CD14-positive monocyte (primary cell): ENCODE data around the gene ELMO1. TPM values are rescaled to one million over a fixed set of nuclear protein-coding genes. Genes with fewer than 3 reads are reported as not detected.

Experiments
- DNase-seq, 3 donors: peaks; one replicate each; pipeline ENCODE4 v3.0.0-alpha.2; 2011 to 2022
- H2AFZ ChIP-seq: 2 replicates; pipeline ENCODE4 v1.6.0; 2012; ENCODE audit warnings: mild to moderate bottlenecking, low read depth, low read length, inconsistent platforms; ENCODE audit not compliant: insufficient read depth, poor library complexity, severe bottlenecking
- H3K27ac ChIP-seq, 2 donors: 1 replicate in 1 of 2; 2 replicates in 1 of 2; pipeline ENCODE4 v1.5.1; 2012 to 2013; ENCODE audit warnings: low read length in 2 of 2, control low read depth in 1 of 2, inconsistent platforms in 1 of 2, low read depth in 1 of 2, mild to moderate bottlenecking in 1 of 2
- H3K27me3 ChIP-seq, 2 donors: one replicate each; pipeline versions ENCODE4 v1.6.0 to v1.6.1; 2011 to 2013; ENCODE audit warnings: low read length in 2 of 2; ENCODE audit not compliant: control insufficient read depth in 2 of 2, insufficient read depth in 2 of 2
- H3K36me3 ChIP-seq, 2 donors: replicated peaks in 1 of 2; 1 replicate in 1 of 2; 2 replicates in 1 of 2; pipeline versions ENCODE4 v1.5.1 to v1.6.1; 2012 to 2013; ENCODE audit warnings: low read length in 2 of 2, control low read depth in 1 of 2, inconsistent platforms in 1 of 2, mild to moderate bottlenecking in 1 of 2; ENCODE audit not compliant: insufficient read depth in 2 of 2, control insufficient read depth in 1 of 2
- H3K4me1 ChIP-seq, 2 donors: 1 replicate in 1 of 2; 2 replicates in 1 of 2; pipeline versions ENCODE4 v1.5.1 to v1.6.1; 2012 to 2013; ENCODE audit warnings: low read length in 2 of 2, control low read depth in 1 of 2, inconsistent platforms in 1 of 2, mild to moderate bottlenecking in 1 of 2, moderate library complexity in 1 of 2; ENCODE audit not compliant: insufficient read depth in 2 of 2, control insufficient read depth in 1 of 2
- H3K4me2 ChIP-seq: replicated peaks from 2 replicates; pipeline ENCODE3; 2012; ENCODE audit warnings: low read length, moderate library complexity, mild to moderate bottlenecking; ENCODE audit not compliant: poor library complexity, severe bottlenecking; ENCODE audit errors: extremely low read depth
- H3K4me3 ChIP-seq, 3 experiments: fragments of 200-600 bp in 1 of 3; sonication (generic) in 1 of 3; replicated peaks in 1 of 3; 1 replicate in 2 of 3; 2 replicates in 1 of 3; pipeline ENCODE4 v1.5.1; 2011 to 2013; ENCODE audit warnings: low read length in 3 of 3, mild to moderate bottlenecking in 3 of 3, control low read depth in 2 of 3, low read depth in 2 of 3, inconsistent platforms in 1 of 3, moderate library complexity in 1 of 3
- H3K79me2 ChIP-seq: 2 replicates; pipeline ENCODE4 v1.6.0; 2012; ENCODE audit warnings: mild to moderate bottlenecking, control low read depth, inconsistent platforms, low read length, moderate library complexity; ENCODE audit not compliant: insufficient read depth
- H3K9ac ChIP-seq: 2 replicates; pipeline ENCODE4 v1.6.0; 2017; ENCODE audit warnings: low read length, mild to moderate bottlenecking; ENCODE audit not compliant: insufficient read depth, poor library complexity, severe bottlenecking
- H3K9me3 ChIP-seq, 2 donors: replicated peaks in 1 of 2; 1 replicate in 1 of 2; 2 replicates in 1 of 2; pipeline versions ENCODE4 v1.5.1 to v1.6.1; 2012 to 2013; ENCODE audit warnings: low read length in 2 of 2, control low read depth in 1 of 2; ENCODE audit not compliant: control insufficient read depth in 1 of 2, insufficient read depth in 1 of 2
- H4K20me1 ChIP-seq: 2 replicates; pipeline ENCODE4 v1.6.0; 2012; ENCODE audit warnings: mild to moderate bottlenecking, low read length, control low read depth, moderate library complexity; ENCODE audit not compliant: insufficient read depth
- H3K27ac Mint-ChIP-seq, 7 donors: one replicate each; pipeline ENCODE4 v1.8.0; 2020; ENCODE audit warnings: mild to moderate bottlenecking in 7 of 7, mixed read lengths in 7 of 7, moderate library complexity in 6 of 7, inconsistent platforms in 2 of 7
- H3K27me3 Mint-ChIP-seq, 3 donors: one replicate each; pipeline ENCODE4 v1.8.0; 2021 to 2022; ENCODE audit warnings: low read depth in 3 of 3, mild to moderate bottlenecking in 3 of 3, mixed read lengths in 3 of 3, moderate library complexity in 3 of 3, inconsistent platforms in 1 of 3
- H3K36me3 Mint-ChIP-seq, 2 donors: one replicate each; pipeline ENCODE4 v1.8.0; 2020; ENCODE audit warnings: mixed read lengths in 2 of 2, inconsistent platforms in 1 of 2, mild to moderate bottlenecking in 1 of 2
- H3K4me1 Mint-ChIP-seq: one replicate; pipeline ENCODE4 v1.8.0; 2020; ENCODE audit warnings: mild to moderate bottlenecking, mixed read lengths
- H3K4me3 Mint-ChIP-seq, 2 donors: one replicate each; pipeline ENCODE4 v1.8.0; 2020; ENCODE audit warnings: mild to moderate bottlenecking in 2 of 2, mixed read lengths in 2 of 2, moderate library complexity in 1 of 2
- H3K9me3 Mint-ChIP-seq, 7 donors: one replicate each; pipeline ENCODE4 v1.8.0; 2020 to 2022; ENCODE audit warnings: mixed read lengths in 7 of 7, mild to moderate bottlenecking in 6 of 7, moderate library complexity in 6 of 7, inconsistent platforms in 2 of 7
- WGBS: methylation state at CpG from one replicate; pipeline ENCODE4 v1.1.5; 2013; ENCODE audit warnings: missing lambda C conversion rate; ENCODE audit not compliant: insufficient coverage; 5-methylcytosine and 5-hydroxymethylcytosine counted together
- intact Hi-C, 2 donors: fragments of 100-400 bp; cut with micrococcal nuclease; formaldehyde crosslinking; loops; one replicate each; pipeline versions ENCODE4 v1.15.0 to v1.15.1; 2023
- polyA plus RNA-seq, 3 donors: library from polyadenylated mRNA; depleted of rRNA in 1 of 3; unstranded in 2 of 3; stranded (reverse) in 1 of 3; fragments of 300-500 nt in 2 of 3; fragments of >200 nt in 1 of 3; fragmentation: Illumina TruSeq in 2 of 3; gene quantifications; 1 replicate in 2 of 3; 2 replicates in 1 of 3; pipeline ENCODE4 v1.2.3, GENCODE V29; 2012 to 2021
- TF ChIP-seq, protein P1 (sequence below): fragments of 200-600 bp; IDR thresholded peaks from one replicate; pipeline ENCODE4 v1.8.0; 2022; ENCODE audit warnings: antibody characterized with exemption, mild to moderate bottlenecking

The ELMO1 gene
- polyA plus RNA-seq, 3 donors, result 46.6 to 50.2 (median 46.7) TPM

DNA sequence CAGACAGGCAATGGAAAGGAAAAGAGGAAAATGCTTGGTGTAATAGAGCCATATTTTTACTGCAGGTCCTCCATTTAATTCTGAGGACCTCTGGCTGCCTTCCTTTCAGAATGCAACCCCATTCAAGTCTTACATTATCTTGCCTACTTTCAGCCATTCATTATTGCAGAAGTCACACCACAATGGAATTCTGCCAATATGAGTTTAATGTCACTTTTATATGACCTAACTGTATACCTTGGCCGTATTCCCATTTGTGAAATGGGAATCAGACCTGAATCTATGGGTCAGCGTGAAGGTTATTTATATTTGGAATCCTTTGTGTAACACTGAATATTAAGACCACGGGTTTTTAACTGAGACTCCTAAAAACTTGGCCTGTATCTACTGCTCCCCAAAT, 482.6 kb downstream of the ELMO1 start:
- Histone ChIP-seq H3K4me3 (no peak overlapping the region), H3K4me2 (no peak overlapping the region), H3K27me3 (no peaks in the 10 kb centered on the region), H3K9ac (no peak overlapping the region), H3K27ac (no peak overlapping the region), H3K79me2 (peaks cover 8% of the 10 kb centered on the region), H3K9me3 (no peaks in the 10 kb centered on the region), H3K4me1 (peaks cover 25 to 37% of the 10 kb centered on the region in 2 donors), H4K20me1 (peaks cover 46% of the 10 kb centered on the region), H2AFZ (no peak overlapping the region), H3K36me3 (no peaks in the 10 kb centered on the region)
- Mint-ChIP-seq H3K27ac (no peak overlapping the region), H3K9me3 (peaks cover 0 to 2% (median 0%) of the 10 kb centered on the region in 7 donors), H3K36me3 (peaks cover 6 to 14% of the 10 kb centered on the region in 2 donors), H3K27me3 (no peaks in the 10 kb centered on the region), H3K4me3 (no peak overlapping the region), H3K4me1 (peaks cover 27% of the 10 kb centered on the region)
- no peak for DNase-seq
- TF ChIP-seq, protein P1, sequence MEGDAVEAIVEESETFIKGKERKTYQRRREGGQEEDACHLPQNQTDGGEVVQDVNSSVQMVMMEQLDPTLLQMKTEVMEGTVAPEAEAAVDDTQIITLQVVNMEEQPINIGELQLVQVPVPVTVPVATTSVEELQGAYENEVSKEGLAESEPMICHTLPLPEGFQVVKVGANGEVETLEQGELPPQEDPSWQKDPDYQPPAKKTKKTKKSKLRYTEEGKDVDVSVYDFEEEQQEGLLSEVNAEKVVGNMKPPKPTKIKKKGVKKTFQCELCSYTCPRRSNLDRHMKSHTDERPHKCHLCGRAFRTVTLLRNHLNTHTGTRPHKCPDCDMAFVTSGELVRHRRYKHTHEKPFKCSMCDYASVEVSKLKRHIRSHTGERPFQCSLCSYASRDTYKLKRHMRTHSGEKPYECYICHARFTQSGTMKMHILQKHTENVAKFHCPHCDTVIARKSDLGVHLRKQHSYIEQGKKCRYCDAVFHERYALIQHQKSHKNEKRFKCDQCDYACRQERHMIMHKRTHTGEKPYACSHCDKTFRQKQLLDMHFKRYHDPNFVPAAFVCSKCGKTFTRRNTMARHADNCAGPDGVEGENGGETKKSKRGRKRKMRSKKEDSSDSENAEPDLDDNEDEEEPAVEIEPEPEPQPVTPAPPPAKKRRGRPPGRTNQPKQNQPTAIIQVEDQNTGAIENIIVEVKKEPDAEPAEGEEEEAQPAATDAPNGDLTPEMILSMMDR, result no peak
- intact Hi-C loops, result loop anchor here in 1 of 2 donors (10.0 kb wide), 1 partner anchor 219 kb away; no protein-coding TSS in a partner anchor
- 100% methylated on average over 1 of the region's 3 CpGs for WGBS

DNA sequence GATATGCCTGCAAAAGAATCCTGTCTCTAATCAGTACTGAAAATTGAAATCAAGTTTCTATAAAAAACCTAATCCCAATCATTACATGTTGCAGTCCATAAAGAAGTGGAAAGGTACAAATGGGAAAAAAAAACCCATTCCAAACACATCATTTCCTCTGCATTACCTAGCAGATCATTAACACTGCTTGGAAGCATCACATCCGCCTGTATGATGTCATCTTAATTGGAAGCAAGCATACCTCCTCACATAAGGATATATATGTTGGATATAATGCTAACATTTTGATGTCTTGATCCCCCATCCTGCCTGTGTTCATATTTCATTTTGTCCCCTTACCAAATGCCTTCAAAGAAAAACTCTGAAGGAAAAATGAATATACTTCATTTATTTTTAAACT, 483.0 kb downstream of the ELMO1 start:
- no peak for DNase-seq
- no peaks in the 10 kb centered on the region for H3K27me3 ChIP-seq
- Mint-ChIP-seq H3K27ac (no peak overlapping the region), H3K4me3 (no peak overlapping the region), H3K9me3 (peaks cover 0 to 2% (median 0%) of the 10 kb centered on the region in 7 donors), H3K4me1 (peaks cover 23% of the 10 kb centered on the region), H3K36me3 (peaks cover 6 to 10% of the 10 kb centered on the region in 2 donors), H3K27me3 (peaks cover 0 to 1% (median 0%) of the 10 kb centered on the region in 3 donors)
- H3K9me3 ChIP-seq, result no peaks in the 10 kb centered on the region
- H3K9ac ChIP-seq, result no peak overlapping the region
- H3K36me3 ChIP-seq, result no peaks in the 10 kb centered on the region
- H3K4me1 ChIP-seq, result peaks cover 21 to 32% of the 10 kb centered on the region in 2 donors
- no CpG with 5 or more reads among the region's 1 CpG for WGBS
- H3K4me2 ChIP-seq, result no peak overlapping the region
- no peak overlapping the region for H3K4me3 ChIP-seq
- intact Hi-C loops, result loop anchor here in 1 of 2 donors (10.0 kb wide), 1 partner anchor 219 kb away; no protein-coding TSS in a partner anchor
- no peak overlapping the region for H2AFZ ChIP-seq
- peaks cover 46% of the 10 kb centered on the region for H4K20me1 ChIP-seq
- TF ChIP-seq, protein P1, result no peak
- H3K27ac ChIP-seq, result no peak overlapping the region
- H3K79me2 ChIP-seq, result peaks cover 5% of the 10 kb centered on the region
